Fibroblast of pulmonary artery (primary cell): ENCODE measurements around the gene METTL23.
A peak's percentile ranks its signal among the peaks of the same experiment; 100 is the strongest.
"Not testable (repeated sequence)": the region's sequence is repeated elsewhere in the genome, so short reads cannot be mapped to it uniquely, and the experiment has no call there.

Experiments
- DNase-seq: peaks from one replicate; pipeline ENCODE4 v3.0.0-alpha.2; 2010; ENCODE audit warnings: low read depth
- H3K4me3 ChIP-seq: replicated peaks from 2 replicates; pipeline ENCODE4 v1.5.1; 2011; ENCODE audit warnings: low read depth, mild to moderate bottlenecking, control low read depth, low read length, moderate library complexity
- CTCF ChIP-seq: IDR thresholded peaks from 2 replicates; pipeline ENCODE4 v1.5.1; 2011; ENCODE audit warnings: mild to moderate bottlenecking, control low read depth, low read length, inconsistent platforms; ENCODE audit errors: missing control alignments

Gene METTL23

GRCh38 chr17:76725580-76726230 is 934 bp upstream of the METTL23 start:
- peak; percentile 28 for DNase-seq
- peak overlapping the region; percentile 86 for H3K4me3 ChIP-seq
- TF ChIP-seq CTCF: no peak

- H3K4me3 ChIP-seq: peak within 1 kb of the TSS; percentile 86
- DNase-seq: peak; percentile 97
- no peak for TF ChIP-seq CTCF
These were observed 336 bp upstream of the METTL23 start, which contains the start of gene JMJD6 for GRCh38 chr17:76726231-76726775. TSS of gene JMJD6 (minus strand) at chr17:76726606. CDS start at chr17:76726475, 131 bp downstream.

- no peak for TF ChIP-seq CTCF
- peak overlapping the region; percentile 86 for H3K4me3 ChIP-seq
- DNase-seq: no peak
These were observed 1.3 kb downstream of the METTL23 start for GRCh38 chr17:76727745-76728456.

- not testable (repeated sequence) for DNase-seq, H3K4me3 ChIP-seq
These were observed 5.4 kb downstream of the METTL23 start for GRCh38 chr17:76731800-76732733.

- TF ChIP-seq CTCF: no peak
- H3K4me3 ChIP-seq: no peak overlapping the region
- no peak for DNase-seq
These were observed 6.3 kb downstream of the METTL23 start for GRCh38 chr17:76732734-76733617.

GRCh38 chr17:76733618-76733957 is 6.9 kb downstream of the METTL23 start:
- TF ChIP-seq CTCF: no peak
- H3K4me3 ChIP-seq: peak overlapping the region; percentile 95
- no peak for DNase-seq
